Upper lobe of right lung (tissue), 1 donor: ENCODE data around the gene TVP23C. TPM values are rescaled to one million over a fixed set of nuclear protein-coding genes. Genes with fewer than 3 reads are reported as not detected.

Experiments
- ATAC-seq: fragments of 200-7000 bp; cut with Tn5 transposase; one replicate; pipeline ENCODE4 v1.9.1; 2020; ENCODE audit warnings: mild to moderate bottlenecking, moderate library complexity
- DNase-seq: peaks from one replicate; pipeline ENCODE4 v3.0.0-alpha.2; 2020
- H3K27ac ChIP-seq: fragments of 200-600 bp; one replicate; pipeline ENCODE4 v1.8.0; 2022
- H3K27me3 ChIP-seq: fragments of 200-600 bp; one replicate; pipeline ENCODE4 v1.8.0; 2022; ENCODE audit warnings: mild to moderate bottlenecking
- H3K36me3 ChIP-seq: fragments of 200-600 bp; one replicate; pipeline ENCODE4 v1.8.0; 2022
- H3K4me1 ChIP-seq: fragments of 200-600 bp; one replicate; pipeline ENCODE4 v1.8.0; 2022
- H3K4me3 ChIP-seq: fragments of 200-600 bp; one replicate; pipeline ENCODE4 v1.8.0; 2022; ENCODE audit warnings: mild to moderate bottlenecking
- H3K9me3 ChIP-seq: fragments of 200-600 bp; one replicate; pipeline ENCODE4 v1.8.0; 2022
- intact Hi-C: fragments of 100-400 bp; cut with DNase I; formaldehyde crosslinking; loops from one replicate; pipeline ENCODE4 v1.11.0; 2022
- total RNA-seq: library from RNA; stranded (reverse); fragmentation: NEBNext Ultra II Directional; extraction: Animal tissue kit (Norgen Biotek cat#: 25700); gene quantifications from one replicate; pipeline ENCODE4 v1.2.1, GENCODE V29; 2021
- TF ChIP-seq, protein P1 (sequence below): fragments of 200-600 bp; IDR thresholded peaks from one replicate; pipeline ENCODE4 v1.8.0; 2022; ENCODE audit warnings: antibody characterized with exemption
- donor health status: DM: no; HTN: yes; CAD: no; lungs with severe emphysema.

Gene TVP23C
- total RNA-seq, 1 donor from 2014 or later, result 18.4 TPM

DNA sequence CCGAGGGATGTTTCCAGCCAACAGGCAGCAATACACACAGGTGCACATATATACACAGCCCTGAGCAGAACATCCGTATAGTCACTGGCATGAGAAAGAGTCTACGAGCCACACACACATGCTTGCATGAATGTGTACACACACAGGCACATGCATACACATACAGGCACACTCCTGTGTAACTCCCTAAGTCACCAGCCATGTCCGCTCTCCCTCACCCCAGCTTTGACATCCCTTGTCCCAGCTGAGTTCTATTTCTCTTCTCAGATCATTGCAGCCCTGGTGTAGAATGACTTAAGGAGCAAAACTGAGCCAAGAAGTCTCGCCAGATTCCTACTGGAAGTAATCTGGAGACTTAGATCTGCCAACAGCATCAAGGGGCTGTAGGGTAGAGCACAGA lies 108.9 kb downstream of the TVP23C start:
- no peak overlapping the region for H3K27ac ChIP-seq
- no peak for DNase-seq
- TF ChIP-seq, protein P1, sequence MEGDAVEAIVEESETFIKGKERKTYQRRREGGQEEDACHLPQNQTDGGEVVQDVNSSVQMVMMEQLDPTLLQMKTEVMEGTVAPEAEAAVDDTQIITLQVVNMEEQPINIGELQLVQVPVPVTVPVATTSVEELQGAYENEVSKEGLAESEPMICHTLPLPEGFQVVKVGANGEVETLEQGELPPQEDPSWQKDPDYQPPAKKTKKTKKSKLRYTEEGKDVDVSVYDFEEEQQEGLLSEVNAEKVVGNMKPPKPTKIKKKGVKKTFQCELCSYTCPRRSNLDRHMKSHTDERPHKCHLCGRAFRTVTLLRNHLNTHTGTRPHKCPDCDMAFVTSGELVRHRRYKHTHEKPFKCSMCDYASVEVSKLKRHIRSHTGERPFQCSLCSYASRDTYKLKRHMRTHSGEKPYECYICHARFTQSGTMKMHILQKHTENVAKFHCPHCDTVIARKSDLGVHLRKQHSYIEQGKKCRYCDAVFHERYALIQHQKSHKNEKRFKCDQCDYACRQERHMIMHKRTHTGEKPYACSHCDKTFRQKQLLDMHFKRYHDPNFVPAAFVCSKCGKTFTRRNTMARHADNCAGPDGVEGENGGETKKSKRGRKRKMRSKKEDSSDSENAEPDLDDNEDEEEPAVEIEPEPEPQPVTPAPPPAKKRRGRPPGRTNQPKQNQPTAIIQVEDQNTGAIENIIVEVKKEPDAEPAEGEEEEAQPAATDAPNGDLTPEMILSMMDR, result no peak
- peak; percentile 41 for ATAC-seq
- H3K27me3 ChIP-seq, result no peaks in the 10 kb centered on the region
- peaks cover 6% of the 10 kb centered on the region for H3K4me1 ChIP-seq
- H3K36me3 ChIP-seq, result no peaks in the 10 kb centered on the region
- H3K9me3 ChIP-seq, result no peaks in the 10 kb centered on the region
- intact Hi-C loops, result no loop called here
- no peak overlapping the region for H3K4me3 ChIP-seq

GRCh38 chr17:15453782-15454181 lies 109.5 kb downstream of the TVP23C start:
- no peak overlapping the region for H3K27ac ChIP-seq
- ATAC-seq (no peak), DNase-seq (no peak)
- peaks cover 6% of the 10 kb centered on the region for H3K4me1 ChIP-seq
- no peaks in the 10 kb centered on the region for H3K36me3 ChIP-seq
- TF ChIP-seq, protein P1, result no peak
- H3K27me3 ChIP-seq, result no peaks in the 10 kb centered on the region
- no peak overlapping the region for H3K4me3 ChIP-seq
- intact Hi-C loops, result no loop called here
- no peaks in the 10 kb centered on the region for H3K9me3 ChIP-seq

- Histone ChIP-seq H3K27ac (no peak overlapping the region), H3K27me3 (no peaks in the 10 kb centered on the region), H3K36me3 (no peaks in the 10 kb centered on the region), H3K4me1 (peaks cover 6% of the 10 kb centered on the region), H3K4me3 (no peak overlapping the region), H3K9me3 (no peaks in the 10 kb centered on the region)
- ATAC-seq (no peak), DNase-seq (no peak)
- intact Hi-C loops, result no loop called here
- TF ChIP-seq, protein P1, result no peak
These were observed 110.0 kb downstream of the TVP23C start for GRCh38 chr17:15453246-15453645.

DNA sequence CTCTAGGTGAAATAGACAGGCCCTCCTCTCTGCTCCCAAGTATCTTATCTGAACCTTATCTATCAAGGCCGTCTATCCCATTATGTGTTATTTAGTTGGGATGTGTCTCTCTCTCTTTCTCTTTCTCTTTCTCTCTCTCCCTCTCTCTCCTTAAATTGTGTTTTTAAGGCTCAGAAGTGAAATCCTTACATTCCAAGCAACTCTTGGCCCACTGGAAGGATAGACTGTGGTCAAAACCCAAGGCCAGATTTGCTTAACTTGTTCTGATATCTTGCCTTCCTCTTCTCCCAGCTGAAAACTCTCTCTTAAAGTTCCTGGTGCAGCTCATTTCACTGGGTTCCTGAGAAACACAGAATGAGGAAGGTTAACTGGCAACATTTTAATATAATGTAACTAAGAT lies 110.5 kb downstream of the TVP23C start:
- Histone ChIP-seq H3K36me3 (no peaks in the 10 kb centered on the region), H3K9me3 (no peaks in the 10 kb centered on the region), H3K4me1 (peaks cover 6% of the 10 kb centered on the region), H3K27ac (no peak overlapping the region), H3K4me3 (no peak overlapping the region), H3K27me3 (no peaks in the 10 kb centered on the region)
- ATAC-seq (no peak), DNase-seq (no peak)
- intact Hi-C loops, result no loop called here
- TF ChIP-seq, protein P1, result no peak

Other genes with a start within 250 kb of the TVP23C start
- gene TEKT3, start 221.9 kb downstream of the TVP23C start, total RNA-seq, result not detected
- gene CDRT4, start 95.9 kb downstream of the TVP23C start, total RNA-seq, result 9.0 TPM
- 1.4 TPM for gene FBXW10B, start 56.2 kb upstream of the TVP23C start, total RNA-seq
- 20.1 TPM for gene TRIM16, start 120.8 kb upstream of the TVP23C start, total RNA-seq
- 11.6 TPM for gene ZNF286A, start 136.3 kb upstream of the TVP23C start, total RNA-seq
- not detected for gene TBC1D26, start 168.8 kb upstream of the TVP23C start, total RNA-seq